ENCODE results near the gene UBXN11.
"Not testable (repeated sequence)": the region's sequence is repeated elsewhere in the genome, so short reads cannot be mapped to it uniquely, and the experiment has no call there.

Gene UBXN11

DNA sequence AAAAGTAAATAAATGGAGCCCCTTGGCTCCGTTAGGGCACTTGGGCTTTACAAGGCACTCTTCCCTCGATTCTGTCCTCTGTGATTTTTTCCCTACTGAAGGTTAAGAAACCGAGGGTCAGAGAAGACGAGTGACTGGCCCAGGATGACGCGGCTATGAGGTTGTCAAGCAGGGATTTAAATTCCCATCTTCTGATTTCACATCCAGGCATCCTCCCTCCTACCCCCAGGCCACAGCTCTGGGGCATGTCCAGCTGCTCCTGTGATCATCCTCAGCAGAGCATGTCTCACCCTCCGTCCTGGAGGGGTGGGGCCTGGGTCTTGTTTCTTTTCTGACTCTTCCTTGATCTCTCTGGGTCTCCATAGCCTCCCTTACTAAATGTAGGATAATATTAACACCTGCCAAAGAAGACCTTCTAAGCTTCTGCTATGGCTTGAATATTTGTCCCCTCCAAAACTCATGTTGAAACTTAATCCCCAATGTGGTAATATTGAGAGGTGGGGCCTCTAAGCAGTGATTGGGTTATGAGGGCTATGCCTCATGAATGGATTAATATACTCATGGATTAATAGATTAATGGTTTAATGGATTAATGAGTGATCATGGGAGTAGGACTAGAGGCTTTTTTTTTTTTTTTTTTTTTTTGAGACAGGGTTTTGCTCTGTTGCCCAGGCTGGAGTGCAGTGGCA is 42.9 kb upstream of the UBXN11 start:
- H3K9me3 ChIP-seq (ENCODE audit: control insufficient read depth, low read length): no peaks in the 10 kb centered on the region
- peaks cover 30% of the 10 kb centered on the region for H3K4me1 ChIP-seq (ENCODE audit: control insufficient read depth, insufficient read depth, low read length)

DNA sequence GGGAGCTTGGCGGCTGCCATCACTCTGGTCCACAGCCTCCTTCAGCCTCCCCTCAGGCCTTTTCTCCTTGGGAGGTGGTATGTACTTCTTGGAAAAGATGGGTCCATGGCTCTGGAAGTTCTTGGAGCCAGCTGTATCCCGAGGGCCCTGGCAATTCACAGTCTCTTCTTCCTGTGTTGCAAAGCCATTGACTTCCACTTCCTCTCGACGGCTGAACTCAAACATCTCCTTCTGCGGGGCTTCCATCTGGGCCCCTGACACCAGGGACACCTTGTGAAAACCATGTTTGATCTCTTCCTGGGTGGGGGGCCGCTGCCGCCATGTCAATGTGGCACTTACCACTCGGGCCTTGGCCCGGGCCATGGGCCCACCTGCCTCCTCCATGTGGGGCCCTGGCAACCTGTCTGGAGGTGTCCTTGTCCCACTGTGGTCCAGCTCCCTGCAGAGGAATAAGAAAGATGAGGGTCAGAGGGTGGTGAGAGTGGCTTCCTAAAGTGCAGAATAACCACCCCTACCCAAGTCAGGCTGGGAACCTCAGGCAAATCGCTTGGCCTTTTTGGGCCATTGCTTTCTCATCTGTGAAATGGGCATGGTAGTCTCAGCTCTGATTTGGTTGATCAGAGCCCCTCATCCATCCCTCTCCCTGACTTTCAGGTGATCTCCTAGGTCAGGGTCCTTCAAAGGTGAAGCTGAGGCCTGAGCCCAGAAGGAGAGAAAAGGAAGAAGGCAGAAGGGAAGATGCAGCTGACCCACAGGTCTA is 40.0 kb upstream of the UBXN11 start:
- Histone ChIP-seq H3K36me3 (ENCODE audit: control insufficient read depth, insufficient read depth, low read length) (no peaks in the 10 kb centered on the region), H3K4me1 (ENCODE audit: control insufficient read depth, insufficient read depth, low read length) (peaks cover 10% of the 10 kb centered on the region), H3K9me3 (ENCODE audit: control insufficient read depth, low read length) (no peaks in the 10 kb centered on the region), H3K9ac (ENCODE audit: low read length) (no peak overlapping the region), H3K4me3 (ENCODE audit: low read length) (no peak overlapping the region), H3K27me3 (ENCODE audit: control insufficient read depth, insufficient read depth, low read length) (peaks cover 12% of the 10 kb centered on the region)

More for the DNA sequence above, 42.9 kb upstream of the UBXN11 start:
- H3K9ac ChIP-seq (ENCODE audit: low read length): no peak overlapping the region
- no peak overlapping the region for H3K4me3 ChIP-seq (ENCODE audit: low read length)
- H3K27me3 ChIP-seq (ENCODE audit: control insufficient read depth, insufficient read depth, low read length): peaks cover 4% of the 10 kb centered on the region
- no peaks in the 10 kb centered on the region for H3K36me3 ChIP-seq (ENCODE audit: control insufficient read depth, insufficient read depth, low read length)

DNA sequence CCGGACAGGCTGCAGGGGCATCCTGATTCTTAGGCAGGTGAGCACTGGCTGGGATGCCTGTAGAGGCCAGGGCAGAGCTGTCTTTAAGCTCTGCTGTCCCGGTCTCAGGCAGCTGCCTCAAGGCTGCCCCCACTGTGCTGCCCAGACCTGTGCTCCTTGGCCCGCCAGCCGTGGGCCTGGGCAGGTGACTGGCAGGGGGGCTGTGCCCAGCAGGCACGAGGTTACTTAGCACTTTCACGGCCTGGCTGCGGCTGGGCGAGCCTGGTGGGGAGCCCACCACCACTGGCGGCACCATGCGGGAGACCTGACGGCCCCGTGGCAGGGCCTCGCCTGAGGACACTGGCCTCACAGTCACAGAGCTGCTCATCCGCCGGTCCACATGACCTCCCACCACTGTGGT is 39.3 kb upstream of the UBXN11 start:
- no peaks in the 10 kb centered on the region for H3K36me3 ChIP-seq (ENCODE audit: control insufficient read depth, insufficient read depth, low read length)
- H3K27me3 ChIP-seq (ENCODE audit: control insufficient read depth, insufficient read depth, low read length): peaks cover 12% of the 10 kb centered on the region
- H3K9ac ChIP-seq (ENCODE audit: low read length): no peak overlapping the region
- no peaks in the 10 kb centered on the region for H3K9me3 ChIP-seq (ENCODE audit: control insufficient read depth, low read length)
- H3K4me3 ChIP-seq (ENCODE audit: low read length): no peak overlapping the region
- peaks cover 3% of the 10 kb centered on the region for H3K4me1 ChIP-seq (ENCODE audit: control insufficient read depth, insufficient read depth, low read length)

DNA sequence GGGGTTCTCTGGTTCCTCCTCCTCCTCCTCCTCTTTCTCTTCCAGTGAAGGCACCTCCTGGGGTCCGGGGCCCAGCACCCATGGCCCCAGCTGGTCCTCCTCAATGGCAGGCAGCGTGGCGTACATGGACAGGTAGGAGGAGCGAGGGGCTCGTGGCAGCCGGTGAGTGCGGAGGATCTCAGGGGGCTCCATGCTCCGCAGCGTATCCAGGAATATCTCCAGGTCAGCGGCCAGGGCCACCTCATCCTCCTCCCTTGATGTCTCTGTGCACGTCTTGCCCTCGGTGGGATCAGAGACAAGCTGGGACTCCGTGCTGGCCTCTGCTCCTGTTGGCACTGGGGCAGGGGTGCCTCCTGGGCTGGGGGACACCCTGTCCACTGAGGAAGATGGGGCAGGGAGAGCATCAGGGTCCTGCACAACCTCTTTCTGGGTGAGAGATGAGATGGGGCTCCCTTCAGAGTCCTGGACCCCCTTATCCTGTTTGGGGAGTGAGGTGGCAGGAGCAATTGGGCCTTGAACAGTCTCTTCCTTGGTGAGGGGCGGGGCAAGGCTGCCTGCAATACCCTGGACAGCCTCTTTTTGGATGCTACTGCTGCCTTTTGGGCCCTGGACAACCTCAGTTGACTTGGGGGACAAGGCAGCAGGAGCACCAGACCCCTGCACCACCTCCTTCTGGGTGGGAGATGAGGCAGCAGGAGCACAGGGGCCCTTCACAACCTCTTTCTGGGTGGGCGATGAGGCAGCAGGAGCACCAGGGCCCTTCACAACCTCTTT is 37.9 kb upstream of the UBXN11 start:
- no peak overlapping the region for H3K4me3 ChIP-seq (ENCODE audit: low read length)
- H3K9ac ChIP-seq (ENCODE audit: low read length): no peak overlapping the region
- no peaks in the 10 kb centered on the region for H3K4me1 ChIP-seq (ENCODE audit: control insufficient read depth, insufficient read depth, low read length)
- no peaks in the 10 kb centered on the region for H3K9me3 ChIP-seq (ENCODE audit: control insufficient read depth, low read length)
- no peaks in the 10 kb centered on the region for H3K36me3 ChIP-seq (ENCODE audit: control insufficient read depth, insufficient read depth, low read length)
- H3K27me3 ChIP-seq (ENCODE audit: control insufficient read depth, insufficient read depth, low read length): peaks cover 12% of the 10 kb centered on the region

DNA sequence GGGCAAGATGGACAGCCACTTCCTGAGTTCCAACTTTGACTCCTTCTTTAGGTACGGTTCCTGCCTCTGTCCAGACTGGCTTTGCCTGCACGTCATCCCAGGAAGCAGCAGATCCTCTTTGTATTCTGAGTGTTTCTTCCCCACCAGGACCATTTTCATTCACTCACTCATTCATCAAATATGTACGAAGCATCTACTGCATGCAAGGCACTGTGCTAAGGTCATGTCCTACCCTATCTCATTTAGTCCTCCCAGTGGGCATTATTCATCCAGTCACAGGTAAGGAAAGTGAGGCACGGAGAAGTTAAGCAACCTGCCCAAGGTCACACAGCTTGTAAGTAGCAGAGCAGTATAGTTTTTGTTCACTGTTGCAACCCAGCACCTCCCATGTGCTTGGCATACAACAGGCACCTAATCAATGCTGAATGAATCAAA is 33.6 kb upstream of the UBXN11 start:
- Histone ChIP-seq H3K4me3 (ENCODE audit: low read length) (no peak overlapping the region), H3K9me3 (ENCODE audit: control insufficient read depth, low read length) (no peaks in the 10 kb centered on the region), H3K9ac (ENCODE audit: low read length) (no peak overlapping the region), H3K36me3 (ENCODE audit: control insufficient read depth, insufficient read depth, low read length) (no peaks in the 10 kb centered on the region), H3K4me1 (ENCODE audit: control insufficient read depth, insufficient read depth, low read length) (no peaks in the 10 kb centered on the region), H3K27me3 (ENCODE audit: control insufficient read depth, insufficient read depth, low read length) (peaks cover 12% of the 10 kb centered on the region)

DNA sequence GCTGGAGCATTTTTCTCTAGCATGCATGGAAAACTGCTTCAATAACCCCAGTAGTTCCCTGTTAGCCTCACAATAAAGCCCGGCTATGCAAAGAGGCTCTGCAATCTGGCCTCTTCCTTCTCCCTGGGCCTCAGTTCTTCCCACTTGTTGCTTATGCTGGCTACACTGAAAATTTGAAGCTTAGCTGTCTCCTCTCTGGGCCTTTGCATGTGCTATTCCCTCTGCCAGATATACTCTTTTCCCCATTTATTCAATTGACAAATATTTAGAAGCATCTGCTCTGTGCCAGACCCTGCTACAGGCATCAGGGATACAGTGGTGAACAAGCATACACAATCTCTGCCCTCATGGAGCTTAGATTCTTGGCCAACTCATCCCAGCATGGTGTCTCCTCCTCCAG is 32.2 kb upstream of the UBXN11 start:
- no peaks in the 10 kb centered on the region for H3K36me3 ChIP-seq (ENCODE audit: control insufficient read depth, insufficient read depth, low read length)
- H3K9ac ChIP-seq (ENCODE audit: low read length): no peak overlapping the region
- H3K9me3 ChIP-seq (ENCODE audit: control insufficient read depth, low read length): no peaks in the 10 kb centered on the region
- H3K27me3 ChIP-seq (ENCODE audit: control insufficient read depth, insufficient read depth, low read length): peaks cover 2% of the 10 kb centered on the region
- no peaks in the 10 kb centered on the region for H3K4me1 ChIP-seq (ENCODE audit: control insufficient read depth, insufficient read depth, low read length)
- H3K4me3 ChIP-seq (ENCODE audit: low read length): no peak overlapping the region

DNA sequence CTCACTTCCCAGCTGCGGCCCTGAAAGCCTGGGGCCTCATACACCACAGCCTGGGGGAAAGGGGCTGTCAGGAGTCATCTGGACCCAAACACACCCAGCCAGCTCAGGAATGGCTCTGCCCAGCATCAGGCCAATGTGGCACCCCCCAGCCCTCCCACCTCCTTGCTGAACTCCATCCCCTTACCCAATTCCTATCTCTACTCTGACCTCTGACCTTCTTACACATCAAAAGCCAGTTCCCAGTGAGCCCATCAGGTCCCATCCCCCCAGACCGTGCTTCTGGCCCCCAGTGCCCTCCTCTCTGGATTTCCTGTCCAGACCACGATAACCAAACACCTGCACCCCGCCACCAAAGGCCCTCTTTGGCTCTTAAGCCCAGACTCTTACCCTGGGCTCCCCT is 31.2 kb upstream of the UBXN11 start:
- no peak overlapping the region for H3K9ac ChIP-seq (ENCODE audit: low read length)
- H3K4me3 ChIP-seq (ENCODE audit: low read length): no peak overlapping the region
- H3K27me3 ChIP-seq (ENCODE audit: control insufficient read depth, insufficient read depth, low read length): no peaks in the 10 kb centered on the region
- H3K9me3 ChIP-seq (ENCODE audit: control insufficient read depth, low read length): no peaks in the 10 kb centered on the region
- no peaks in the 10 kb centered on the region for H3K36me3 ChIP-seq (ENCODE audit: control insufficient read depth, insufficient read depth, low read length)
- H3K4me1 ChIP-seq (ENCODE audit: control insufficient read depth, insufficient read depth, low read length): no peaks in the 10 kb centered on the region

DNA sequence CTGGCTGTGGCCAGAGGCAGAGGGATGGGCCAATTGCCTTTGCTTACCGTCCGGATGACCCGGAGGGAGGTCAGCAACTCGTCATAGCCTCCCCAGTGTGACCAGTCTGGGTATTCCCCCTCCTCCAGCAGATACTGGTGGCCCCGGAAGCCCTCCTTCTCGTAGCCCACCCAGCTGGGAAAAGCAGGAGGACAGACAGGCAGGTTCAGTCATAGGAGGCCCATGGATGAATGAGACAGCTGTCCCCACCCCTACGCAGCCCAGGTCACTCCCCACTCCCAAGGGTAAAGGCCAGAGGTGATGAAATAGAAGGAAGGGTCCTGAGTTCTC is 30.7 kb upstream of the UBXN11 start:
- Histone ChIP-seq H3K4me1 (ENCODE audit: control insufficient read depth, insufficient read depth, low read length) (no peaks in the 10 kb centered on the region), H3K36me3 (ENCODE audit: control insufficient read depth, insufficient read depth, low read length) (no peaks in the 10 kb centered on the region), H3K4me3 (ENCODE audit: low read length) (no peak overlapping the region), H3K9me3 (ENCODE audit: control insufficient read depth, low read length) (no peaks in the 10 kb centered on the region), H3K27me3 (ENCODE audit: control insufficient read depth, insufficient read depth, low read length) (no peaks in the 10 kb centered on the region), H3K9ac (ENCODE audit: low read length) (no peak overlapping the region)

DNA sequence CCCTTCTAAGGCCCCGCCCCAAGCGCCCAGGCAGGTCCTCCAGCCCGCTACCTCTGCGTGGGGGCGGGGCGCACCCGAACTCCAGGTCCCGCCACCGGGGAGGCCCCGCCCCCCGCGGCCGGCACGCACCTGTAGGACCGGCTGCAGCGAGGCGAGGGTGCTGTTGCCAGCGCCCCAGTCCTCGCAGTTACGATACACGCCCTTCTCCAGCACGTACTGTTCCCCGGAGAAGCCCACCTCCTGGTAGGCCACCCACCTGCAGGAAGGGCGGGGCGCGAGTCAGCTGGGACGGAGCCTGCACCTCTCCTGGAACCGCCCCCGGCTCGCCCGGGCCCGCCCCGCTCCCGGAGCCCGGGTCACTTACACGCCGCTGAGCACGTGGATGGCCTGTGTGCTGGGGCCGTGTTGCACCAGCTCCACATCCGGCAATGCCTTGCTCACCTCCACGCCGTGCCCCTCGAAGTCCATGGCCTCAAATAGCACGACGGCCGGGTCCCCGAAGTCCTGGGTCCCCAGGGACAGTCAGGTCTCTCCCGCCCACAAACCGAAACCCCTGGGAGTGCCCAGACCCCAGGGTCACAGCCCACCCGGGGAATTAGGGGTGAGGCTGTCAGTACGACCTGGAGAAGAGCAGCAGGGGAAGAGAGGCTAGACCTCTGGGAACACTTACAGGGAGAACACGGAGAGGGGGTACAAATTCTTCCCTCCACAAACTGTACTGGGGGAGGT is 30.2 kb upstream of the UBXN11 start:
- no peaks in the 10 kb centered on the region for H3K36me3 ChIP-seq (ENCODE audit: control insufficient read depth, insufficient read depth, low read length)
- no peaks in the 10 kb centered on the region for H3K27me3 ChIP-seq (ENCODE audit: control insufficient read depth, insufficient read depth, low read length)

DNA sequence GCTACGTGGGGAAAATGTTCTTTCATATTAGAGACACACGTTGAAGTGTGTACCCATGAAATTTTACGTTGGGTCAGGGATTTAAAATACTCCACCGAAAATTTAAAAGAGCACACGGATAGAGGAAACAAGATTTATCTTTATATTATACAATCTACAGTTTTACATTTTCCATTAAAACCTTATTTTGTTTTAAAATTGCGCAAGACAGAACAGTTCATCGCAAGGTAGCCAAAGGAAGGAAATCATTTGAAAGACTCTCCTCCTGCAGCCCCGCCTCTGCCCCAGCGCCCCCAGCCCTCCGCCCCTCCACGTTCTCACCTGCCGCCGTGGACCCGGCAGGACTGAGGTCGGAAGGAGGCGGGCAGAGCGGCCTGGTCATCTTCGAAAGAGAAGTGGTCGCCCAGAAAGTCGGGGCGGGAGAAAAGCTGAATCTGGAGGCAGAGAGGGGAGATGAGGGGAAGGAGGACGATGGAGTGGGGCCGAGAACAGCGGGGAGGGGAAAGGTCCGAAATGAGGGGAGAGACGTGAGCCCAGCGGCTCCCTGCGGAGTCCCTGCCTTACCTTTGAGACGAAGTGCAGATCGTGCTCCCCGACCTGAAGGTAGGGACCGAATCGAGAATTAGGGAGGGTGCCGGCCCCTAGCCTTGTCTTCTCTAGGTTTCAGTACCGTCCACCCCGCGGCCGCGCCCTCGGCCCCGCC is 29.5 kb upstream of the UBXN11 start:
- peak overlapping the region; percentile 0 for H3K4me3 ChIP-seq (ENCODE audit: low read length)
- H3K36me3 ChIP-seq (ENCODE audit: control insufficient read depth, insufficient read depth, low read length): no peaks in the 10 kb centered on the region
- H3K9me3 ChIP-seq (ENCODE audit: control insufficient read depth, low read length): no peaks in the 10 kb centered on the region
- no peaks in the 10 kb centered on the region for H3K27me3 ChIP-seq (ENCODE audit: control insufficient read depth, insufficient read depth, low read length)
- H3K4me1 ChIP-seq (ENCODE audit: control insufficient read depth, insufficient read depth, low read length): no peaks in the 10 kb centered on the region
- peak overlapping the region; percentile 41 for H3K9ac ChIP-seq (ENCODE audit: low read length)

More for the DNA sequence above, 30.2 kb upstream of the UBXN11 start:
- Histone ChIP-seq H3K9me3 (ENCODE audit: control insufficient read depth, low read length) (no peaks in the 10 kb centered on the region), H3K4me1 (ENCODE audit: control insufficient read depth, insufficient read depth, low read length) (no peaks in the 10 kb centered on the region), H3K4me3 (ENCODE audit: low read length) (peak overlapping the region; percentile 0), H3K9ac (ENCODE audit: low read length) (no peak overlapping the region)

DNA sequence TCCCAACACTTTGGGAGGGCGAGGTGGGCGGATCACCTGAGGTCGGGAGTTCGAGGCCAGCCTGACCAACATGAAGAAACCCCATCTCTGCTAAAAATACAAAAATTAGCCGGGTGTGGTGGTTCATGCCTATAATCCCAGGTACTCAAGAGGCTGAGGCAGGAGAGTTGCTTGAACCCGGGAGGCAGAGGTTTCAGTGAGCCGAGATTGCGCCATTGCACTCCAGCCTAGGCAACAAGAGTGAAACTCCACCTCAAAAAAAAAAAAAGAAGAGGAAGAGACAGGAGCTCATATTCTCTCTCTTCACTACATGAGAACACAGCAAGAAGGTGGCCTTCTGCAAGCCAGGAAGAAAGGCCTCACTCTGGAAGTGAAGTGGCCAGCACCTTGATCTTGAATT is 26.9 kb upstream of the UBXN11 start:
- not testable (repeated sequence) for H3K4me1 ChIP-seq (ENCODE audit: control insufficient read depth, insufficient read depth, low read length); H3K9me3 ChIP-seq (ENCODE audit: control insufficient read depth, low read length); H3K9ac ChIP-seq (ENCODE audit: low read length); H3K4me3 ChIP-seq (ENCODE audit: low read length); H3K27me3 ChIP-seq (ENCODE audit: control insufficient read depth, insufficient read depth, low read length); H3K36me3 ChIP-seq (ENCODE audit: control insufficient read depth, insufficient read depth, low read length)

Data from mucosa of stomach (tissue), 1 donor.